ENCODE results near the gene CACNA1I.

DNA sequence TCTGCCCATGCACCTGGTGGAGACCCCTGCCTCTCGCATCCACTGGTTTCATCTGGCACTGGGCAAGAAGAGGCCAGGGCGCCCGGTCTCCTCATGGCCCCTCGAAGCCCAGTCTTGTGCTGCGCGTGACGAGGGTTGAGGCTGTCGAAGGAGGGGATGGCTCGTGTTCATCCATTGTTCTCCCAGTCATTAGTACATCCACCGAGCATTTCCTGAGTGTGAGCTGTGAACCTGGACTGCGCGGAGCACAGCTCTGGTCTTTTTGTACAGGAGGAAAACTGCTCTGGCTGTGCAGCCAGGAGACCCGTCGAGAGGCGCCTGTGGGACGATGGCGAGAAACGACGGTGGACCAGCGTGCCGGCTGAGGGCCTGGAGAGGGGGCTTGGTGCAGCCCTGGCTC is 6.8 kb downstream of the CACNA1I start:
- TF ChIP-seq CTCF (conservative IDR thresholded peaks at IDR 0.05 in 1 of 2, IDR thresholded peaks at IDR 0.05 in 1 of 2; ENCODE audit: extremely low read depth in 1 of 2, insufficient read depth in 1 of 2, low read depth in 1 of 2, low read length in 2 of 2), result no peak
- TF ChIP-seq EZH2 (IDR thresholded peaks at IDR 0.05; ENCODE audit: borderline replicate concordance, low read length), result no peak

Measured in mammary epithelial cell (primary cell).